HepG2 (cell line): ENCODE measurements around the gene COG8. TPM values are rescaled to one million over a fixed set of nuclear protein-coding genes. Genes with fewer than 3 reads are reported as not detected.

Experiments
- AGO2 ChIP-seq: fragments of 200-400 bp; formaldehyde crosslinking; optimal IDR thresholded peaks from 2 replicates; pipeline ENCODE3; 2017; ENCODE audit warnings: mild to moderate bottlenecking, low read depth, low read length, moderate library complexity
- ATF2 ChIP-seq: sonication (generic); formaldehyde crosslinking; IDR thresholded peaks from 2 replicates; pipeline ENCODE4 v1.4.0; 2020; ENCODE audit warnings: missing genetic modification reagents
- DPF2 ChIP-seq: sonication (generic); formaldehyde crosslinking; IDR thresholded peaks from 2 replicates; pipeline ENCODE4 v1.4.0; 2020; ENCODE audit warnings: mild to moderate bottlenecking, low read depth, missing genetic modification reagents, borderline replicate concordance
- HMG20B ChIP-seq: conservative IDR thresholded peaks from 2 replicates; pipeline ENCODE4 v1.6.1; 2016; ENCODE audit warnings: missing genetic modification reagents, missing compliant biosample characterization
- KDM5A ChIP-seq: fragments of 200-600 bp; sonication (generic); IDR thresholded peaks from 2 replicates; pipeline ENCODE4 v1.7.0; 2018; ENCODE audit warnings: antibody characterized with exemption, mild to moderate bottlenecking, low read length, borderline replicate concordance
- MXI1 ChIP-seq: IDR thresholded peaks from 3 replicates; pipeline ENCODE4 v1.6.1; 2012; ENCODE audit warnings: low read depth, low read length, inconsistent platforms, borderline replicate concordance
- NFE2L1 ChIP-seq: sonication (generic); formaldehyde crosslinking; IDR thresholded peaks from 2 replicates; pipeline ENCODE4 v1.4.0; 2020; ENCODE audit warnings: missing genetic modification reagents, mild to moderate bottlenecking, borderline replicate concordance
- NONO ChIP-seq, 2 experiments: fragments of 450-650 bp in 1 of 2; sonication (generic) in 1 of 2; formaldehyde crosslinking in 1 of 2; IDR thresholded peaks in 1 of 2; conservative IDR thresholded peaks in 1 of 2; 2 replicates each; pipeline versions ENCODE4 v1.6.1 to v1.8.0; 2017 to 2022; ENCODE audit warnings: mild to moderate bottlenecking in 1 of 2, missing genetic modification reagents in 1 of 2, moderate library complexity in 1 of 2
- RNF2 ChIP-seq: fragments of 450-650 bp; conservative IDR thresholded peaks from 2 replicates; pipeline ENCODE4 v1.6.1; 2016; ENCODE audit warnings: low read depth
- SMAD1 ChIP-seq: sonication (generic); formaldehyde crosslinking; IDR thresholded peaks from 2 replicates; pipeline ENCODE4 v1.4.0; 2020; ENCODE audit warnings: missing genetic modification reagents, low read depth, mild to moderate bottlenecking, borderline replicate concordance
- TCF12 ChIP-seq, 2 experiments: fragments of 450-650 bp in 1 of 2; sonication (generic) in 1 of 2; formaldehyde crosslinking in 1 of 2; IDR thresholded peaks; 2 replicates each; pipeline versions ENCODE4 v1.6.1 to v1.8.0; 2017 to 2022; ENCODE audit warnings: antibody characterized with exemption in 1 of 2, mild to moderate bottlenecking in 1 of 2, missing genetic modification reagents in 1 of 2, moderate library complexity in 1 of 2
- TEF ChIP-seq: sonication (generic); formaldehyde crosslinking; IDR thresholded peaks from 2 replicates; pipeline ENCODE4 v1.5.0; 2020; ENCODE audit warnings: missing genetic modification reagents
- THRA ChIP-seq: sonication (generic); formaldehyde crosslinking; IDR thresholded peaks from 2 replicates; pipeline ENCODE4 v1.4.0; 2020; ENCODE audit warnings: missing genetic modification reagents, borderline replicate concordance
- TP53 ChIP-seq: sonication (generic); formaldehyde crosslinking; conservative IDR thresholded peaks from 2 replicates; pipeline ENCODE4 v1.4.0; 2020; ENCODE audit warnings: missing genetic modification reagents
- TSC22D2 ChIP-seq: sonication (generic); formaldehyde crosslinking; IDR thresholded peaks from 2 replicates; pipeline ENCODE4 v1.5.1; 2020; ENCODE audit warnings: missing genetic modification reagents, mild to moderate bottlenecking, borderline replicate concordance
- ZBTB46 ChIP-seq: sonication (generic); formaldehyde crosslinking; IDR thresholded peaks from 2 replicates; pipeline ENCODE4 v1.4.0; 2020; ENCODE audit warnings: mild to moderate bottlenecking, missing genetic modification reagents, borderline replicate concordance
- ZFY ChIP-seq: sonication (generic); formaldehyde crosslinking; IDR thresholded peaks from 2 replicates; pipeline ENCODE4 v1.4.0; 2020; ENCODE audit warnings: missing genetic modification reagents
- ZIK1 ChIP-seq: sonication (generic); formaldehyde crosslinking; IDR thresholded peaks from 2 replicates; pipeline ENCODE4 v1.5.0; 2020; ENCODE audit warnings: mild to moderate bottlenecking, low read depth, missing genetic modification reagents, borderline replicate concordance
- ZNF224 ChIP-seq: sonication (generic); formaldehyde crosslinking; IDR thresholded peaks from 2 replicates; pipeline ENCODE4 v1.5.0; 2020; ENCODE audit warnings: mild to moderate bottlenecking, missing genetic modification reagents
- ZNF235 ChIP-seq: sonication (generic); formaldehyde crosslinking; IDR thresholded peaks from 2 replicates; pipeline ENCODE4 v1.8.1; 2023; ENCODE audit warnings: mild to moderate bottlenecking, missing genetic modification reagents, borderline replicate concordance
- ZNF274 ChIP-seq: sonication (generic); formaldehyde crosslinking; IDR thresholded peaks from 2 replicates; pipeline ENCODE4 v1.5.1; 2020; ENCODE audit warnings: mild to moderate bottlenecking, missing genetic modification reagents
- polyA plus RNA-seq, 8 experiments: library from polyadenylated mRNA; depleted of rRNA in 3 of 8; stranded (reverse) in 7 of 8; unstranded in 1 of 8; fragments of >200 nt; fragmentation: Illumina TruSeq in 4 of 8; extraction: Trizol in 4 of 8; gene quantifications; 2 replicates each; pipeline versions ENCODE4 v1.2.1 to v1.2.3, GENCODE V29; 2011 to 2016; ENCODE audit warnings: low read depth in 4 of 8, missing spikeins in 1 of 8, mixed read lengths in 1 of 8; ENCODE audit not compliant: insufficient read depth in 1 of 8
- total RNA-seq, 5 experiments: library from RNA; depleted of rRNA; stranded (reverse); fragments of >200 nt; fragmentation: Illumina TruSeq; extraction: Trizol; gene quantifications; 2 replicates each; pipeline ENCODE4 v1.2.3, GENCODE V29; 2016; ENCODE audit warnings: low read depth in 1 of 5
- TF ChIP-seq, protein P1 (sequence below): sonication (generic); formaldehyde crosslinking; IDR thresholded peaks from 2 replicates; pipeline ENCODE4 v1.8.0; 2022; ENCODE audit warnings: missing genetic modification reagents, mild to moderate bottlenecking, borderline replicate concordance
- TF ChIP-seq, protein P2 (sequence below): sonication (generic); formaldehyde crosslinking; IDR thresholded peaks from 2 replicates; pipeline ENCODE4 v1.5.1; 2020; ENCODE audit warnings: missing genetic modification reagents, mild to moderate bottlenecking, borderline replicate concordance

Gene COG8
- total and polyA plus RNA-seq, 2 of the 13 experiments (the other 11 are each of a cell fraction or from before 2014, with no cell fraction given): 45.5 to 52.1 TPM

- TF ChIP-seq NONO (IDR thresholded peaks at IDR 0.05): no peak
- 0 out of 2 replicates have a peak, but pooled peaks have one; percentile 23 for TF ChIP-seq NONO (CRISPR knock-in tag; conservative IDR thresholded peaks at IDR 0.05)
- TF ChIP-seq MXI1: no peak
- TF ChIP-seq, protein P1, sequence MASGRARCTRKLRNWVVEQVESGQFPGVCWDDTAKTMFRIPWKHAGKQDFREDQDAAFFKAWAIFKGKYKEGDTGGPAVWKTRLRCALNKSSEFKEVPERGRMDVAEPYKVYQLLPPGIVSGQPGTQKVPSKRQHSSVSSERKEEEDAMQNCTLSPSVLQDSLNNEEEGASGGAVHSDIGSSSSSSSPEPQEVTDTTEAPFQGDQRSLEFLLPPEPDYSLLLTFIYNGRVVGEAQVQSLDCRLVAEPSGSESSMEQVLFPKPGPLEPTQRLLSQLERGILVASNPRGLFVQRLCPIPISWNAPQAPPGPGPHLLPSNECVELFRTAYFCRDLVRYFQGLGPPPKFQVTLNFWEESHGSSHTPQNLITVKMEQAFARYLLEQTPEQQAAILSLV (CRISPR knock-in tag): 0 out of 2 replicates have a peak, but pooled peaks have one; percentile 20
- TF ChIP-seq THRA (CRISPR knock-in tag): no peak
- TF ChIP-seq TEF (CRISPR knock-in tag): no peak
- TF ChIP-seq TCF12 (IDR thresholded peaks at IDR 0.05): no peak
- no peak for TF ChIP-seq TCF12 (CRISPR knock-in tag; IDR thresholded peaks at IDR 0.05)
- no peak for TF ChIP-seq TP53 (CRISPR knock-in tag)
- no peak for TF ChIP-seq ZFY (CRISPR knock-in tag)
- TF ChIP-seq ZIK1 (CRISPR knock-in tag): no peak
- no peak for TF ChIP-seq ATF2 (CRISPR knock-in tag)
- no peak for TF ChIP-seq SMAD1 (CRISPR knock-in tag)
- no peak for TF ChIP-seq ZNF224 (CRISPR knock-in tag)
- TF ChIP-seq AGO2: peak; percentile 85
- TF ChIP-seq ZNF235 (CRISPR knock-in tag): no peak
- TF ChIP-seq TSC22D2 (CRISPR knock-in tag): no peak
- no peak for TF ChIP-seq ZNF274
- TF ChIP-seq ZBTB46 (CRISPR knock-in tag): no peak
- no peak for TF ChIP-seq DPF2 (CRISPR knock-in tag)
- TF ChIP-seq, protein P2, sequence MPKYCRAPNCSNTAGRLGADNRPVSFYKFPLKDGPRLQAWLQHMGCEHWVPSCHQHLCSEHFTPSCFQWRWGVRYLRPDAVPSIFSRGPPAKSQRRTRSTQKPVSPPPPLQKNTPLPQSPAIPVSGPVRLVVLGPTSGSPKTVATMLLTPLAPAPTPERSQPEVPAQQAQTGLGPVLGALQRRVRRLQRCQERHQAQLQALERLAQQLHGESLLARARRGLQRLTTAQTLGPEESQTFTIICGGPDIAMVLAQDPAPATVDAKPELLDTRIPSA: no peak
- no peak for TF ChIP-seq KDM5A
- no peak for TF ChIP-seq RNF2
- no peak for TF ChIP-seq NFE2L1
- no peak for TF ChIP-seq HMG20B (CRISPR knock-in tag)
Observed at GRCh38 chr16:69318911-69319289, 20.5 kb downstream of the COG8 start (continued).
